Measurements from ENCODE around the gene L2HGDH. TPM values are rescaled to one million over a fixed set of nuclear protein-coding genes. Genes with fewer than 3 reads are reported as not detected.

The L2HGDH gene
- total RNA-seq, 1 experiment from 2014 or later: 16.9 TPM

- TF ChIP-seq POLR2A (IDR thresholded peaks at IDR 0.05; ENCODE audit: borderline replicate concordance, extremely low read depth, insufficient read depth, insufficient read length): no peak
- no peak for TF ChIP-seq YY1 (IDR thresholded peaks at IDR 0.05; ENCODE audit: extremely low read depth, insufficient replicate concordance, low read depth, low read length)
Observed at GRCh38 chr14:50198499-50198898, 113.5 kb downstream of the L2HGDH start (continued).

DNA sequence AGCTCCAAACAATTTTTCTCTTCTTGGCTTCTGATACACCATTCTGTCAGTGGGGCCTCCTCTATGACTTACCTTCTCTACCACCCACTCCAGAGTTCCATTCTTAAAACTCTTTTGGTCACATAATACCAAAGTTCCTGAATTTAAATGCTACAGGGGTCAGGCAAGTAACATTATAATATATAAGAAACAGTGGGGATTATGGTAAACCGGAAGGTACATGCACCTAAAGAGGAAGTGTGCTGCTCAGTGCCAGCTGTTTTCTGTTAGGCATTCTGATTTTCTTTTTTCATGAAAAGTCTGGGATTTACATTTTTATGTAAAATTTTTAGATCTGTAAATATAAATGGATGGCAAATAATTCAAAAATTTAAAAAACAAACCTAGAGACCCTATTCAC, 120.5 kb downstream of the L2HGDH start:
- Histone ChIP-seq H3K36me3 (ENCODE audit: control insufficient read depth in 1 of 2, insufficient read depth in 2 of 2, low read length in 2 of 2) (no peaks in the 10 kb centered on the region), H2AFZ (ENCODE audit: low read depth, low read length, poor library complexity, severe bottlenecking) (no peak overlapping the region), H3K4me2 (ENCODE audit: low read length) (no peak overlapping the region), H3K9me3 (ENCODE audit: control insufficient read depth in 1 of 2, insufficient read depth in 1 of 2, low read depth in 1 of 2, low read length in 2 of 2) (no peaks in the 10 kb centered on the region), H3K79me2 (ENCODE audit: insufficient read depth, low read length) (no peaks in the 10 kb centered on the region), H3K4me1 (ENCODE audit: control insufficient read depth in 1 of 2, insufficient read depth in 2 of 2, low read length in 2 of 2) (no peaks in the 10 kb centered on the region), H3K4me3 (replicated peaks in 1 of 2; ENCODE audit: low read depth in 1 of 2, low read length in 2 of 2) (no peak overlapping the region), H3K9me2 (ENCODE audit: insufficient read depth) (no peaks in the 10 kb centered on the region), H3K27ac (ENCODE audit: low read depth, low read length) (no peak overlapping the region), H4K20me1 (ENCODE audit: insufficient read depth) (no peaks in the 10 kb centered on the region), H3K9ac (ENCODE audit: low read length) (no peak overlapping the region), H3K27me3 (ENCODE audit: insufficient read depth, low read length) (no peaks in the 10 kb centered on the region)
- POLR2A ChIA-PET: no interaction called here
- TF ChIP-seq RAD21 (IDR thresholded peaks at IDR 0.05; ENCODE audit: low read depth) (no peak), ELF1 (IDR thresholded peaks at IDR 0.05; ENCODE audit: borderline replicate concordance, low read depth) (no peak), REST (IDR thresholded peaks at IDR 0.05; ENCODE audit: low read depth) (no peak), EGR1 (IDR thresholded peaks at IDR 0.05; ENCODE audit: low read depth) (no peak), TCF7L2 (IDR thresholded peaks at IDR 0.05; ENCODE audit: borderline replicate concordance, extremely low read depth, insufficient read depth, insufficient read length) (no peak), POLR2AphosphoS5 (IDR thresholded peaks at IDR 0.05; ENCODE audit: low read depth, low read length) (no peak), SP1 (IDR thresholded peaks at IDR 0.05; ENCODE audit: low read depth) (no peak), CBX3 (IDR thresholded peaks at IDR 0.05; ENCODE audit: low read depth) (no peak), ZNF274 (IDR thresholded peaks at IDR 0.05; ENCODE audit: low read depth, low read length) (no peak), EZH2 (IDR thresholded peaks at IDR 0.05) (no peak), CTCF (IDR thresholded peaks at IDR 0.05 in 2 of 3, conservative IDR thresholded peaks at IDR 0.05 in 1 of 3; ENCODE audit: borderline replicate concordance in 1 of 3, insufficient read depth in 1 of 3, low read depth in 2 of 3, low read length in 2 of 3) (no peak), ZFX (IDR thresholded peaks at IDR 0.05) (no peak), FOSL1 (IDR thresholded peaks at IDR 0.05; ENCODE audit: low read depth) (no peak), SIN3A (IDR thresholded peaks at IDR 0.05; ENCODE audit: low read depth) (no peak), JUND (IDR thresholded peaks at IDR 0.05) (no peak), POLR2A (IDR thresholded peaks at IDR 0.05; ENCODE audit: borderline replicate concordance, extremely low read depth, insufficient read depth, insufficient read length) (no peak)
- TF ChIP-seq, protein P1, sequence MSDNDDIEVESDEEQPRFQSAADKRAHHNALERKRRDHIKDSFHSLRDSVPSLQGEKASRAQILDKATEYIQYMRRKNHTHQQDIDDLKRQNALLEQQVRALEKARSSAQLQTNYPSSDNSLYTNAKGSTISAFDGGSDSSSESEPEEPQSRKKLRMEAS (IDR thresholded peaks at IDR 0.05): no peak
- TF ChIP-seq, protein P2, sequence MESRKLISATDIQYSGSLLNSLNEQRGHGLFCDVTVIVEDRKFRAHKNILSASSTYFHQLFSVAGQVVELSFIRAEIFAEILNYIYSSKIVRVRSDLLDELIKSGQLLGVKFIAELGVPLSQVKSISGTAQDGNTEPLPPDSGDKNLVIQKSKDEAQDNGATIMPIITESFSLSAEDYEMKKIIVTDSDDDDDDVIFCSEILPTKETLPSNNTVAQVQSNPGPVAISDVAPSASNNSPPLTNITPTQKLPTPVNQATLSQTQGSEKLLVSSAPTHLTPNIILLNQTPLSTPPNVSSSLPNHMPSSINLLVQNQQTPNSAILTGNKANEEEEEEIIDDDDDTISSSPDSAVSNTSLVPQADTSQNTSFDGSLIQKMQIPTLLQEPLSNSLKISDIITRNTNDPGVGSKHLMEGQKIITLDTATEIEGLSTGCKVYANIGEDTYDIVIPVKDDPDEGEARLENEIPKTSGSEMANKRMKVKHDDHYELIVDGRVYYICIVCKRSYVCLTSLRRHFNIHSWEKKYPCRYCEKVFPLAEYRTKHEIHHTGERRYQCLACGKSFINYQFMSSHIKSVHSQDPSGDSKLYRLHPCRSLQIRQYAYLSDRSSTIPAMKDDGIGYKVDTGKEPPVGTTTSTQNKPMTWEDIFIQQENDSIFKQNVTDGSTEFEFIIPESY (IDR thresholded peaks at IDR 0.05; ENCODE audit: extremely low read depth, insufficient replicate concordance, low read length): no peak
- no peak for ATAC-seq
- BruUV-seq (replicated peaks): no TSS peak
- intact Hi-C loops (cut with micrococcal nuclease): no loop called here
- DNase-seq (ENCODE audit: low read depth, low spot score): no peak
- CTCF ChIA-PET: no interaction called here
- RAD21 ChIA-PET (ENCODE audit: low non-redundant PET in 1 of 2, low total read pairs in 2 of 2, uncharacterized antibody in 2 of 2, unreplicated experiment in 2 of 2): no interaction called here

Data from HCT116 (cell line).